Activated CD8-positive, alpha-beta memory T cell treated with anti-CD3 and anti-CD28 coated beads, Interleukin-2, amount 50 U/mL, for 1 hour (primary cell): ENCODE results near the gene RBMX.
"Not testable (repeated sequence)": the region's sequence is repeated elsewhere in the genome, so short reads cannot be mapped to it uniquely, and the experiment has no call there.

Experiments
- DNase-seq: peaks from one replicate; pipeline ENCODE4 v3.0.0-alpha.2; 2020; ENCODE audit errors: extremely low read depth

The RBMX gene

DNA sequence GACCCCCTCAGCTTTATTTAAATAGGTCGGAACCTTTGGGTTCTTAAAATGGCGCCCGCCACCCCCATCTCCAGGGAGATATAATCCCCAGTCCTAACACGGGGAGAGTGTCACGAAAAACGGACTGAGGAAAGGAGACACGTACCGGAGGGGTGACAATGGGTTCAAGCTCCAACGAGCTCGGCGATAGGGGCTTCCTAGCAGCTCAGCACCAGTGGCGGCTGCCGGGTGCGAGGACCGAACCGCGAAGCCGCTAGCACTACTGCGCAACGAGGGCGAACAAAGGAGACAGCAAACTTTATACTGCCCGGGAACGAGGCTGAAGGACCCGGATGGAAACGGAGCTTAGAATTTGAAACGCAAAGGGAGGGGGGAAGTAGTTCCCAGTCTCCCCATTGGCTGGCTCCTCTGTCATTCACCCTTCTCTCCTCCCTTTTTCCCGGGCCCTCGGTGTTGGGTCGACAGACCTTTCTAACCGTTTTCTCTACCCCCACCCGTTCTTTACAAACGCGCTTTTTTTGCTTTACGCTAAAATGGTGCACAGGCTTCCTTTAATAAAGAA lies at the start of gene RBMX:
TSS of gene RBMX (minus strand) at position 274 of the 562 bp plus-strand sequence. CDS start 1,298 bp downstream, outside the sequence.
- peak; percentile 82 for DNase-seq

DNA sequence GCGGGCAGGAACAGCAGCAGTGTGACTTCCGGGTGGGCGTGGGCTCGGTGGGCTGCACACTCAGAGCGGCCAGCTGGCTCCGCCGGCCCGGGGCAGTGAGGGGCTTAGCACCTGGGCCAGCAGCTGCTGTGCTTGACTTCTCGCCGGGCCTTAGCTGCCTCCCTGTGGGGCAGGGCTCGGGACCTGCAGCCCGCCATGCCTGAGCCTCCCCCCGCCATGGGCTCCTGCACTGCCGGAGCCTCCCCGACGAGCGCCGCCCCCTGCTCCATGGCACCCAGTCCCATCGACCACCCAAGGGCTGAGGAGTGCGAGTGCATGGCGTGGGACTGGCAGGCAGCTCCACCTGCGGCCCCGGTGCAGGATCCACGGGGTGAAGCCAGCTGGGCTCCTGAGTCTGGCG lies 40.9 kb upstream of the RBMX start:
- not testable (repeated sequence) for DNase-seq

DNA sequence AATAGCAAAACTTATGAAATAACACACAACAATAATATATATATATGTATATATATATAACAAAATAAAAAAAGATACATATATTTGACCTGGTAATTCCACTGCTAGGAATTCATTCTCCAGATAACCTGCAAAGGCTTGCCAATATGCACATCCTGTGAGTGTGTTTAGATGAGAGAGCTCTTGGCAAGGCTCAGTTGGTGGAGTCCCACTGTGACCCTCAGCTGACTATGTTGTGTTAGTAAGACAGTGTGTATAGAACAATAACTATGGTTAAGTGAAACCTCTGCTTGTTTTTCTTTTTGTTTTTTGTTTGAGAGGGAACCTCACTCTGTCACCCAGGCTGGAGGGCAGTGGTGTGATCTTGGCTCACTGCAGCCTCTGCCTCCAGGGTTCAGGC lies 39.5 kb upstream of the RBMX start:
- no peak for DNase-seq

DNA sequence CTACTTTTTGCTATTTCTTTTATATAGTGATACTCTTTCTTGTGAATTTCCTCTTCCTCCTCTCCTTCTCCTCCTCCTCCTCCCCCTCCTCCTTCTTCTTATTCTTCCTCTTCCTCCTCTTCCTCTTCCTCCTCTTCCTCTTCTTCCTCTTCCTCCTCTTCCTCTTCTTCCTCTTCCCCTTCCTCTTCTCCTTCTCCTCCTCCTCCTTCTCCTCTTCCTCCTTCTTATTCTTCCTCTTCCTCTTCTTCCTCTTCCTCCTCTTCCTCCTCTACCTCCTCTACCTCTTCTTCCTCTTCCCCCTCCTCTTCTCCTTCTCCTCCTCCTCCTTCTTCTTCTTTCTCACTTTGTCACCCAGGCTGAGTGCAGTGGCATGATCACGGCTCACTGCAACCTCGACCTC lies 36.3 kb upstream of the RBMX start:
- no peak for DNase-seq

DNA sequence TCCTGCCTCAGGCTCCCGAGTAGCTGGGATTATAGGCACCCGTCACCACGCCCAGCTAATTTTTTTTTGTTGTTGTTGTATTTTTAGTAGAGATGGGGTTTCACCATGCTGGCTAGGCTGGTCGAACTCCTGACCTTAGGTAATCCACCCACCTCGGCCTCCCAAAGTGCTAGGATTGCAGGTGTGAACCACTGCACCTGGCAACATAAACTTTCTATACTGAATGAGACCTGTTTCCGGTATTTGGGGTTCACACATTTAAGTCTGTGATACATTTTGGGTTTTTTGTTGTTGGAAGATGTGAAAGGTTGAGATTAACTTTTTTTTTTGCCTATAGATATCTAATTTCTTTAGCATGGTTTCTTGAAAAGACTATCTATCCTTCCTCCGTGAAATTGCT lies 31.1 kb upstream of the RBMX start:
- DNase-seq = not testable (repeated sequence)

DNA sequence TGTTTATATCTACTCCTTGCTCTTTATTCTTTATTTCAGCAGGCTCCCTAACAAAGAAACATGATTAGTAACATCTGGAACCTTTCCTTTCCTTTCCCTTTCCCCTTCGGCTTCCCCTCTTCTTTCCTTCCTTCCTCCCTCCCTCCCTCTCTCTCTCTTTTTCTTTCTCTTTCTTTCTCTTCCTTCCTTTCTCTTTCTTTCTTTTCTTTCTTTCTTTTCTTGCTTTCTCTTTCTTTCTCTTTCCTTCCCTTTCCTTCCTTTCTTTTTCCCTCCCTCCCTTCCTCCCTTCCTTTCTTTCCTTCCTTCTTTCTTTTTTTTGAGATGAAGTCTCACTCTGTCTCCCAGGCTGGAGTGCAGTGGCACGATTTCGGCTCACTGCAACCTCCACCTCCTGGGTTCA lies 30.7 kb upstream of the RBMX start:
- DNase-seq = no peak

DNA sequence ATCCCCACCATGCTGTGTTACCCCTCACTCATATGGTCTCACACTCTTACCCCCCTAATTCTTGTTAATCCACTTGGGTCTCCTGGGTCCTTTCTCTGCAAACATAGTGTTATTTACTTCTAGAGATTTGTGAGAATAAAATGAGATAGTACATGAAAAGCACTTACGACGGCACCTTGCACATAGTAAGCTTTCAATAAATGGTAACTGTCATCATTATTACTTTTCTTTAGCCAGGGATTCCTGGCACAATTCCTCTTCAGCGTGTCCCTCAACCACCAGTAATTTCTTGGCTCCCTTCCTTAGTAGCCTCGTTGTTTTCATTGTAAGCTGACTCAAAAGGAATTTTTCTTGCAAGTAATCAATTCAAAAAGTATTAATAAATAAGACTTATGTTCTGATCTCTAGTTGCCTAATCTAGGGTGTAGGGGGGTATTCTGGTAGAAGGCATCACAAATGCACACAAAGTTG lies 30.1 kb upstream of the RBMX start:
- DNase-seq = no peak

DNA sequence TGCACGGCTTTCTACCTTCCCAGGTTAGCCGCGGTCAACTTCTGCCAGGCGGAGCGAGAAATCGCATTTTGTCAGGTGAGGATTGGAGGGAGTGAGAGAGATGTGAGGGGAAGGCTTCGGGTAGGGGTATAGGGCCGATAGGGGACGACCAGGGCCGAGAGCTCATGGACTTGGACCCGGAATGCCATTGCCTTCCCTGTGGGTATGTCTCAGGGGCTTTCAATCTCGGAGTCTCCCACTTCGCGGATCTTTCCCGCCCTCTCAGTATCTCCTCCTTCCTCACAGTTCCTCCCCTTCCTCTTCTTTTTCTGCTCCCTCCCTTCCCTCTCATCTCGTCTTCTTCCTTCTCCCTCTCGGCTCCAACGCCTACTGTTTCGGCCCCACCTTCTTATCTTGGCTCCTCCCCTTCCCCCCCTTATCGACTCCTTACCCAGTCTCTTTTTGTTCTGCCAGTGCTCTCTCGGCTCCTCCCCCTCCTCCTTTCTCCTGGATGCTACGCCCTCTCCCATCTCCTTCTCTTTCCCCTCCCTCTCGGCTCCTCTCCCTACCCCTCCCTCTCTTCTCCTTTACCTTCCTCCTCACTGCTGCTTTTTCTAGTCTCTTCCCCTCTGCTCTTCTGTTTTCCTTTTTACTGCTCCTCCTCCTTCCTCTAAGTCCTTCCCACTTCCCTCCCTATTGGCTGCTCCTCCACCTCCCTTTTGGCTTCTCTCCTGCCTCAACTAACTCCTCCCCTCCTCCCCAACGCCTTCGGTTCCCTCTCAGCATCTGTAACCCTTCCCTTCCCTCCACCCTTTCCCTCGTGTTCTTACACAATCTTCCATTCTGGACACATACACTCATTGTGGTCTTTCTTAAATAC lies 29.4 kb upstream of the RBMX start:
- no peak for DNase-seq

DNA sequence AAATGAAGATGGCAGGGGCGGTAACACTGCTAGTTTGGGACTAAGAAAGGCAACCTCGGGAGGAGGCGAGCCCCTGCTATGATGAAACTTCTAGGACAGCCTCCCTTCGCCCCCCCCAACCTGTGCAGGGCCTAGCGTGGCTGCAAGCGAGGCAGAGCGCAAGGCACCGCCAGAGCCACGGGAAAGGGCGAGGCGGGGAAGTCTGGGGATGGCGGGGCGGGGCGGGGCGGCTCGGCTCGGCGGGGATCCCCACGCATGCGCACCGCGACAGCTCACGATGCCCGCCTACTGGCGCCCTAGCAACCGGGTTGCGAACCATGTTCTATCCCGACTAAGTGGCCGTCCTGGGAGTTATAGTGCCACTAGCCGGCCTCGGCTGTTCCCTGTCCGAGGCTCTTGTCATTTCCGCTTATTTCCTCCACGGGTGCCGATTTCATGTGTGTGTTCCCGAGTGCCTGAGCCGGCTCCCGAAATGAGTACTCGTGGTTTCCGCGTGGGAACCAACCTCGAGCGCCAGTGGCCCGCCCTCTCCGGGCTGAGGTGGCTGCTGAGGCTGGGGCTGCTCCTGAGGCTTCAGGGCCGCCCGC lies 28.7 kb upstream of the RBMX start:
- DNase-seq = peak; percentile 34

DNA sequence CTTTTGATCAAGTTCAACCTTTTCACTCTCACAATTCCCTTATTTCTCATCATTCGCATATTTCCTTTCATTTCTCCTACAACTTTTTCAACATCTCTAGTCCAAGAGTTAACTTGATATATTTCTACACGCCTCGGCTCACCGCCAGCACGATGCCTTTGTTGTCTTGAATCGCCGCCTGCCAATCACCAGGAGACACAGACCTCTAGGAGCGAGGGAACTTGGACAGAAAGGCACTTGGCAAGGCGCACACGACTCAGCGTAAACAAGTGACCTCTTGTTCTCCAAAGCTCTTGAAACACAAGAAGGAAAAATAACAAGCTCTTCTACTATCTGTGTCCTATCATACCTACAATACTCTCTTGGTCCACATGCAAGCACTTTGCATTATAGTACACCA lies 27.1 kb upstream of the RBMX start:
- no peak for DNase-seq

DNA sequence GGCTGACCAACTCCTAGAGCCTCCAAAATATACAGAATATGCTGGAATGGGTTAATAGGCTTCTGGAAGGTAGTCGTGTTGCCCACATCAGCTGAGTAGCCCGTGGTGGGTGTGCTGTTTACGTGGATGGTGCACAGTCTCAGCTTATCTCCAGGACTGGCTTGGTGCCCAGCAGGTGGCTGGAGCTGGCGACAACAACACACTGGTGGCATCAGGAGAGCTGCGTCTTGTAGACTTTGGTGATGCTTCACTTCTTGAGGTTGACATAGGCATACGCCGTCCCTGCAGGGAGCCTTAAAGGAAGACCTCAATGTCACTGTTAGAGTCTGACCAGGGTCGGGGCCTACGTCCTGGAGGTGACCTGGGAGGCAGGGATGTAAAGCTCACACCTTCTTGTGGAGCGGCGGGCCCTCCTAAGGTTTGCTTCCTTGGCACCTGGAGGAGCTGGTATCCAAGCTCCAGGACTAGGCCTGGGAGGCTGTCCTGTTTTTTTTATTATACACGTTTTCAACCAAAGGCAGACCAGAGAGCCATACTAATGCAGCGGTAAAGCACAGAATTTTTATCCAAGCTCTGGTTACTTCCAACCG lies 26.5 kb upstream of the RBMX start:
- no peak for DNase-seq

DNA sequence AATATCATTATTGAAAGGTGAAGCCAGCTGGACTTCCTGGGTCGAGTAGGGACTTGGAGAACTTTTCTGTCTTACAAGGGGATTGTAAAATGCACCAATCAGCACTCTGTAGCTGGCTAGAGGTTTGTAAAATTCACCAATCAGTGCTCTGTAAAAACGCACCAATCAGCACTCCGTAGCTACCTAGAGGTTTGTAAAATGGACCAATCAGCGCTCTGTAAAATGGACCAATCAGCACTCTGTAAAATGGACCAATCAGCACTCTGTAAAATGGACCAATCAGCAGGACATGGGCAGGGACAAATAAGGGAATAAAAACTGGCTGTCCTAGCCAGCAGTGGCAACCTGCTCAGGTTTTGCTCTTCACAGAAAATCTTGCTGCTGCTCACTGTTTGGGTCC lies 23.5 kb upstream of the RBMX start:
- not testable (repeated sequence) for DNase-seq

DNA sequence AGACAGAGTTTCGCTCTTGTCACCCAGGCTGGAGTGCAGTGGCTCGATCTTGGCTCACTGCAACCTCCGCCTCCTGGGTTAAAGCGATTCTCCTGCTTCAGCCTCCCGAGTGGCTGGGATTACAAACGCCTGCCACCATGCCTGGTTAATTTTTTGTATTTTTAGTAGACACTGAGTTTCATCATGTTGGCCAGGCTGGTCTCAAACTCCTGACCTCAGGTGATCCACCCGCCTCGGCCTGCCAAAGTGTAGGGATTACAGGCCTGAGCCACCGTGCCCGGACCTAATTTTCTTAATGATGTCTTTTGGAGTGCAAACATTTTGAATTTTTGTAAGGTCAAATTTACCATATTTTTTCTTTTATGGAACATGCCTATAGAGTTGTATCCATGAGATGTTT lies 19.5 kb upstream of the RBMX start:
- not testable (repeated sequence) for DNase-seq

DNA sequence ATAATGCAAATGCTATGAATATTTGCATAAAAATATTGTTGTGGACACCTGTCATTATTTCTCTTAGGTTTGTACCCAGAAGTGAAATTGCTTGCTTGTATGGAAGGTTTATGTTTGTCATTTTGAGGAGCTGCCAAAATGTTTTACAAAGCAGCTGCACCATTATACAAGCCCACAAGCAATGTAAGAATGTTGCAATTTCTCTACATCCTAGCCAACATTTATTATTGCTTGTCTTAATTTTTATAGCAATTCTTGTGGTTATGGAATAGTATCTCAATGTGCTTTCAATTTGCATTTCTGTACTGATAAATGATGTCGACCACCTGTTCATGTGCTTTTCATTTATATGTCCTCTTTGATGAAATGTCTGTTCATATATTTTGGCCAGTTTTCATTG lies 18.7 kb upstream of the RBMX start:
- no peak for DNase-seq

DNA sequence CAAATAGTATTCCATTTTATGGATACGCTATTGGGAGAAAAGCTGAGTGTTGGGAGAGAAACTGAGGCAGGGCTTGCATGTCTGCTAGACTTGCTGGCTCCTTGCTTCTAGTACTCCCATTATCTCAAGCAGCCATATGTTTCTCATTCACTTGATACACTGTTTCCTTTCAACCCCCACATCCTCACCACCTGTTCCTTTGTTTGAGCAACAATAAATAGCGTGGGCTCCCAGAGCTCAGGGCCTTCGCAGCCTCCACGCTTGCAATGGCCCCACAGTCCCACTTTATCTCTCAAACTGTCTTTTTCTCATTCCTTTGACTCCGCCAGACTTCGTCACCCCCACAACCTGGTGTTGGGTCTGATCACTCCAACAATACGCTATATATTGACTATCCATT lies 18.2 kb upstream of the RBMX start:
- not testable (repeated sequence) for DNase-seq

DNA sequence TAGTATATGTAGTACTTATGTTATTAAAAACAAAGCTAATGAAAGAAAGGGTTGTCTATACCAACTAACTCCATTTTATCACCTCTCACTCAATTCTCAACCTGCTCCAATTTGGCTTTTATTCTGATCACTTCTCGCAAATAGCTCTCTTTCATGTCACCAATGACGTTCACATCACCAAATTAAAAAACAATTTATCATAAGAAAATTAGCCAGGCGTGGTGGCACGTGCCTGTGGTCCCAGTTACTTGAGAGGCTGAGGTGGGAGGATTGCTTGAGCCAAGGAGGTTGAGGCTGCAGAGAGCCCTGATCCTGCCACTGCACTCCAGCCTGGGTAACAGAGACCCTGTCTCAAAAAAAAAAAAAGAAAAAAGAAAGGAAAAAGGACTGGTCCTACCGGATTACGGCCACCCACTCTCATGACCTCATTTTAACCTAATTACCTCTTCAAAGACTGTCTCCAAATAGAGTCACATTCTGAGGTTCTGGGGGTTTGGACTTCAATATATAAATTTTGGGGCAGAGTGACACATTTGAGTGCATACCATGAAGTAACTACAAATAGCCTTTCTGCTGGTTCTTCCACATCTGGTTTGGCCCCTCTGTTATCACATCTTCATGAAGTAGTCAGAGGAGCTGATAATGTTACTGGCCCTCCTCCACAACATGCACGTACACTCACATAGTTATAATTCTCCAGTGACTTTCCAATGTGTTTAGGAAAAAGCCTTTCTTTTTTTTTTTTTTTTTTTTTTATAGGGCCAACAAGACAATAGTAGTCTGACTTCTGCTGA lies 15.8 kb upstream of the RBMX start:
- DNase-seq = no peak

DNA sequence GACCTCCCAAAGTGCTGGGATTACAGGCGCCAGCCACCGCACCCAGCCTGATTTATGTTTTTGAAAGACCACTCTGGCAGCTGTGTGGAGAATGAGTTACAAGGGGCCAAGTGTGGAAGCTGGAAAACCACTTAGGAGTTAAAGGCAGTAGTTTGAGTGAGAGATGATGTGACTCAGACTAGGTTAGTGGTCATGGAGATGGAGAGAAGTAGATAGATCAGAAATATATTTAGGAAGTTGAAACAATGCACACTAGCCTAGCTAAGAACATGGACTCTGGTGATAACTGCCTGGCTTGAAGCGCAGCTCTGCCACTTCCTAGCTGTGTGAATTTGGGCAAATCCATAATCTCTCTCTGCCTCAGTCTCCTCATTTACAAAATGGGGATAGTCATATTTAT lies 11.9 kb upstream of the RBMX start:
- DNase-seq = no peak

DNA sequence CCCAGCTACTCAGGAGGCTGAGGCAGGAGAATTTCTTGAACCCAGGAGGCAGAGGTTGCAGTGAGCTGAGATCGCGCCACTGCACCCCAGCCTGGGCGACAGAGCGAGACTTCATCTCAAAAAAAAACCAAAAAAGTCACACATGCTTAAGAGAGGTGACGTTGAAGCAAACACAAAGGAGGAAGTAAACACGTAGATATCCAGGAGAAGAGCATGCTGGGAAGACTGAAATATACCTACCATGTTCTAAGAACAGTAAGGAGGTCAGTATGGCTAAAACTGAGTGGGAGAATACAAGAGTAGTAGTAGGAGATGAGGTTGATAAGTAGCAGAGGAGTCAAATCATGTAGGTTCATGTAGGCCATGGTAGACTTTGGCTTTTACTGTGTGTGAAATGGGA lies 10.1 kb upstream of the RBMX start:
- DNase-seq = not testable (repeated sequence)

DNA sequence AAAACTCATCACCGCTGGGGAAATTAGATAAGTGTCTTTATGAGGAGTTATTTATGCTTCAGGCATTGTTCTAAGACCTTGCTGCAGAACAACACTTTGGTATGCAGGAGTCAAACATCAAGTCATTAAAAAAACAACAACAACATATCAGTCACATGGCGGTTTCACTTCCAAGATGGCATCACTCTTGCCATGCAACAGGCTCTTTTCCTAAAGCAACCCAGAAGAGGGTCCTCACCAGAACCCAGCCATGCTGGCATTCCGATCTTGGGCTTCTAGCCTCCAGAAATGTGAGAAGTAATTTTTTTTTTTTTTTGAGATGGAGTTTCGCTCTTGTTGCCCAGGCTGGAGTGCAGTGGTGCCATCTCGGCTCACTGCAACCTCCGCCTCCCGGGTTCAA lies 8.7 kb upstream of the RBMX start:
- no peak for DNase-seq

DNA sequence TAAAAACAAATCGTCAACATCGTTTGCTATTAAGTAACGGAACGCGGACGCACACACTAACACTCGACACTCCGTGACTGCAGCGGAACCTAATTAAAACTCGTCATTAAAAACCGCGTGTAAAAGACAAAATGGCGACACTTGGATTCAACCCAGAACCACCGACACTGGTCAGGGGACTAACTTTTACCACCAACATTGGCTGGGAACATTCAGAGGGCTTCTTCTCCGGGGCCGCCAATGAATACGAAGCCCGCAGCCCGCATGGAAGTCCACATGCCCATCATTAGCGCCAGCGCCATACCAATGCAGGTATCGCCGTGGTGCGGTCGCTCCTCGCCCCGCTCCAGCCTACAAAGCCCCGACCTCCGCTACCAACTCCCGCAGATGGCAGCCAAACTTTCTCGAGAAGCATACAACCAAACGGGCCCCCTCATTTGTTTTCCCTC lies 498 bp downstream of the RBMX start:
- no peak for DNase-seq

DNA sequence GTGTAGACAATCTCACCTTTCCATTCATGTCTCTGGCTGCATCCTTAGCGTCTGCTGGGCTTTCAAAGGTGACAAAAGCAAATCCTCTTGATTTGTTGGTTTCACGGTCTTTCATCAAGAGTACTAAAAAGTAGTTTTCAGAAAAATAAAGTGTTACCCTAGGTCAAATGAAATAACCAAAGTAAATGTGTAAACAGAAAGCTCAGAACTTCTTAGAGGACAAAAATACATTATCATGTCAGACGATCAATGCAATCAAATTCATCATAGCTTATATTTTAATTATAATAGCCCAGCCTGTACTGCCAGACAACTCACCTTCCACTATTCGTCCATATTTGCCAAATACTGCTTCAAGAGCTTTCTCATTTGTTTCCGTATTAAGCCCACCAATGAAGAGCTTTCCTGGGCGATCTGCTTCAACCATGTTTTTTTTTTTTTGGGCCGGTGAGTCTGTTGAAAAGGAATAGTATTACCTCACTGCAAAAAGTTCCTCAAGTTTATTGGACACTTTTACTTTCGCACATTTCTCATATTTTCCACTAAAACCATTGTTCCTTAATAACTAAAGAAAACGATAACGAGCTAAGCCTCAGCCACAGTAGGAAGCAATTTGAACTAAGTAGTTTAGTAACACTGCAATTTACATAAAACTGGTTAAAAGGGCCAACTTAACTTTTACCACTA lies 1.4 kb downstream of the RBMX start:
- DNase-seq = no peak
